Activated B cell treated with CpG ODN at 0.5 μM for 24 hours (primary cell): ENCODE data around the gene CDCP2. TPM values are rescaled to one million over a fixed set of nuclear protein-coding genes. Genes with fewer than 3 reads are reported as not detected.

Source experiments
- ATAC-seq: fragments of 200-7000 bp; cut with Tn5 transposase; one replicate; pipeline ENCODE4 v1.10.0; 2021; ENCODE audit warnings: low read depth, mild to moderate bottlenecking, moderate library complexity
- CTCF ChIA-PET: fragments of 350-600 bp; sonication (Branson Sonifier 250); formaldehyde crosslinking; loops from one replicate; lab custom pipeline; 2021; ENCODE audit warnings: antibody characterized with exemption; lab: Charles Lee
- POLR2A ChIA-PET: fragments of 350-600 bp; sonication (Branson Sonifier 250); formaldehyde crosslinking; loops from one replicate; lab custom pipeline; 2021; ENCODE audit warnings: antibody characterized with exemption; lab: Charles Lee
- DNase-seq: peaks from one replicate; pipeline ENCODE4 v3.0.0; 2022
- H3K27ac Mint-ChIP-seq: one replicate; pipeline ENCODE4 v1.8.0; 2020; ENCODE audit warnings: mixed read lengths
- H3K27me3 Mint-ChIP-seq: one replicate; pipeline ENCODE4 v1.8.0; 2021; ENCODE audit warnings: mixed read lengths
- H3K36me3 Mint-ChIP-seq: one replicate; pipeline ENCODE4 v1.8.0; 2021; ENCODE audit warnings: low read depth, mixed read lengths
- H3K4me1 Mint-ChIP-seq: one replicate; pipeline ENCODE4 v1.8.0; 2021; ENCODE audit warnings: mixed read lengths
- H3K4me3 Mint-ChIP-seq: one replicate; pipeline ENCODE4 v1.8.0; 2020; ENCODE audit warnings: mild to moderate bottlenecking, mixed read lengths
- H3K9me3 Mint-ChIP-seq: one replicate; pipeline ENCODE4 v1.8.0; 2020; ENCODE audit warnings: mixed read lengths
- intact Hi-C: fragments of 100-400 bp; cut with micrococcal nuclease; formaldehyde crosslinking; loops from one replicate; pipeline ENCODE4 v1.15.1; 2024
- total RNA-seq: library from RNA; stranded (reverse); gene quantifications from 2 replicates; pipeline ENCODE4 v1.2.3, GENCODE V29; 2022
- TF ChIP-seq, protein P1 (sequence below): fragments of 200-600 bp; IDR thresholded peaks from one replicate; pipeline ENCODE4 v1.8.0; 2022; ENCODE audit warnings: antibody characterized with exemption, mild to moderate bottlenecking

CDCP2 gene
- total RNA-seq, 1 donor from 2014 or later, result not detected

DNA sequence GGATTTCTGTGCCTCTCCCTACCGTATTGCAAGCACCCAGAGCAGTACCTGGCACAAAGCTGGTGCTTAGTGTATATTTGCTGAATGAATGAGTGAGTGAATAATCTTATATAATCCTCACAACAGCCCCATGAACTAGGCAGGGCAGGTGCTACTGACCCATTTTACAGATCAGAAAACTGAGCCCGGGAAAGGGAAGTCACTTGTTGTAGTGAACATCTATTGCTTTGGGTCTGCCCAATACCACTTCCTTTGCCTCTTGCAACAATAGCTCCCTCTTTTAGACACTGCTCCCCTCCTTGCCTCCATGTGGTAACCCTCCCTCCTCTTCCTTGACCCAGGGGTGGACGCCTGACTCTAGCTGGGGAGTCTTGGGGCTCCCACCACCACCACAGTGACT, 3.1 kb downstream of the CDCP2 start:
- POLR2A ChIA-PET, result no interaction called here

DNA sequence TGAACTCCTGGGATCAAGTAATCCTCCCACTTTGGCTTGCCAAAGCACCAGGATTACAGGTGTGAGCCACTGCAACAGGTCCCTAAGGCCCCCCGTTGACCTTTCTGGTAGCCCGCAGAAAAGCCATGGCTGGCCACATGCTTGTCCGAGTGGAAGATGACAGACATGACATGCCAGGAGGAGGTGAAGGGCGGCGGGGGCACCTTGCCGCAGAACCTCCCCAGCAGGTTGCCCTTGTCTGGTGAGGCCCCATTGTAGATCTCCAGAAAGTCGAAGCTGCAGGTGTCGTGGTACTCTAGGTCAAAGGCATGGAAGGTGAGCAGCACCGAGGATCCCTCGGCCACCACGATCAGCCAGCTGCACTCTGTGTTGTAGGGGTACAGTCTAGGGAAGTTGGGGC, 8.4 kb downstream of the CDCP2 start:
- DNase-seq (no peak), ATAC-seq (no peak)
- no peaks in the 10 kb centered on the region for H3K4me1 Mint-ChIP-seq
- no peak overlapping the region for H3K27ac Mint-ChIP-seq
- no peak overlapping the region for H3K4me3 Mint-ChIP-seq
- TF ChIP-seq, protein P1, sequence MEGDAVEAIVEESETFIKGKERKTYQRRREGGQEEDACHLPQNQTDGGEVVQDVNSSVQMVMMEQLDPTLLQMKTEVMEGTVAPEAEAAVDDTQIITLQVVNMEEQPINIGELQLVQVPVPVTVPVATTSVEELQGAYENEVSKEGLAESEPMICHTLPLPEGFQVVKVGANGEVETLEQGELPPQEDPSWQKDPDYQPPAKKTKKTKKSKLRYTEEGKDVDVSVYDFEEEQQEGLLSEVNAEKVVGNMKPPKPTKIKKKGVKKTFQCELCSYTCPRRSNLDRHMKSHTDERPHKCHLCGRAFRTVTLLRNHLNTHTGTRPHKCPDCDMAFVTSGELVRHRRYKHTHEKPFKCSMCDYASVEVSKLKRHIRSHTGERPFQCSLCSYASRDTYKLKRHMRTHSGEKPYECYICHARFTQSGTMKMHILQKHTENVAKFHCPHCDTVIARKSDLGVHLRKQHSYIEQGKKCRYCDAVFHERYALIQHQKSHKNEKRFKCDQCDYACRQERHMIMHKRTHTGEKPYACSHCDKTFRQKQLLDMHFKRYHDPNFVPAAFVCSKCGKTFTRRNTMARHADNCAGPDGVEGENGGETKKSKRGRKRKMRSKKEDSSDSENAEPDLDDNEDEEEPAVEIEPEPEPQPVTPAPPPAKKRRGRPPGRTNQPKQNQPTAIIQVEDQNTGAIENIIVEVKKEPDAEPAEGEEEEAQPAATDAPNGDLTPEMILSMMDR, result no peak
- intact Hi-C loops, result no loop called here
- H3K27me3 Mint-ChIP-seq, result no peaks in the 10 kb centered on the region
- no peaks in the 10 kb centered on the region for H3K9me3 Mint-ChIP-seq
- ChIA-PET POLR2A (no interaction called here), CTCF (no interaction called here)
- H3K36me3 Mint-ChIP-seq, result no peaks in the 10 kb centered on the region

More for the DNA sequence above, 3.1 kb downstream of the CDCP2 start:
- intact Hi-C loops, result no loop called here
- TF ChIP-seq, protein P1, result no peak
- no peaks in the 10 kb centered on the region for H3K27me3 Mint-ChIP-seq
- no peaks in the 10 kb centered on the region for H3K4me1 Mint-ChIP-seq
- DNase-seq (no peak), ATAC-seq (no peak)
- H3K4me3 Mint-ChIP-seq, result no peak overlapping the region
- no peaks in the 10 kb centered on the region for H3K9me3 Mint-ChIP-seq
- CTCF ChIA-PET, result no interaction called here
- H3K27ac Mint-ChIP-seq, result no peak overlapping the region
- H3K36me3 Mint-ChIP-seq, result no peaks in the 10 kb centered on the region

DNA sequence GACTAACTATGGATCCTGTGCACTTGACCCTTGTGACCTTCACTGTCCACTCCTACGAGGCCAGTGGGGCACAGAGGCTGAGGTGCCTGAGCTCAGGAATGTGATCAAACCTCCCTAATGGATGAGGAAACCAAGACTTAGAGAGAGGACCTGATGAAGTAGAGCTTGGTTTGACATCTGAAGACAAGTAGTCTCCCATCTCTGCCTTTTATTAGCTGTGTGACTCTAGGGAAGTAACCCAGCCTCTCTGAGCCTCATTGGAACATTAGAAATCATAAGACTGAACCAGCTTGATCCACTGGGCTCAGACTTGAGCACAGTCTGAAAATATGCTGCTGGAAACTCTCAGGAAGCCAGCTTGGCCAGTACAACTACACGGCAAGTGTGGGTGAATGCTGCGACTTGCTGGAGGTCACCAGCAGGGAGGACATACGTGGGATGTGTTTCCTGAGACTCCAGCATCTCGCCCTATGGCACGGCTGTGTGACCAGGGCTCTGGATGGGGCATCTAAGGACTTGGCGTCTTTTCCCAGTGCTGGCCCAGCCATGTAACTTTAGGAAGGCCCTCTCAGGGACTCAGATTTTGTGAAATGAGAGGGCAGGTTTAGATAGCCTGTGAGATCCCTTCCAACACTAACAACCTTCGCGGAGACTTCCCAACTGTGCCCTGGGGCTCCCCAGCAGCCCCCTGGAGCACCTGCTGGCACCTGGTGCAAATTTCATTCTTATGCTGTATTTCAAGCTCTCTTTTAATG, 10.5 kb downstream of the CDCP2 start:
- H3K36me3 Mint-ChIP-seq, result no peaks in the 10 kb centered on the region
- H3K4me1 Mint-ChIP-seq, result no peaks in the 10 kb centered on the region
- ChIA-PET POLR2A (no interaction called here), CTCF (no interaction called here)
- no peak overlapping the region for H3K4me3 Mint-ChIP-seq
- no peaks in the 10 kb centered on the region for H3K9me3 Mint-ChIP-seq
- DNase-seq (no peak), ATAC-seq (no peak)
- no peaks in the 10 kb centered on the region for H3K27me3 Mint-ChIP-seq
- H3K27ac Mint-ChIP-seq, result no peak overlapping the region
- TF ChIP-seq, protein P1, result no peak
- intact Hi-C loops, result no loop called here

DNA sequence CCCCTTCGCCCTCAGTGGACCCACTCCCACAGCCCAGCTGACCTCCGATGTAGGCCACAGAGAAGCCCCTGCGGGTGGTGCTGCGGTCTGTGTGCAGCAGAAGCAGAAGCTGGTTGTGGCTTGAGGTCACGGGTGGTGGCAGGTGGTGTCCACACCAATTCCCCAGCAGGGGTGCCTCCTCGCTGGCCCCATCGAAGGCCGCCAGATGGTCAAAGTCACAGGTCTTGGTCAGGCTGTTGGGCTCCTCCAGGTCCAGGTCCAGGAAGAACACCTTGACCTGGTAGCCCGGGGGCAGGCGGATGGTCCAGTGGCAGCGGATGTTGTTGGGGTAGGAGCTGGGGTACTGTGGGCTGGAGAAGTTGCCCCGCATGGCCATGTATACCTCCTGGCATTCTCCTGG, 13.1 kb downstream of the CDCP2 start:
- Mint-ChIP-seq H3K4me1 (no peaks in the 10 kb centered on the region), H3K36me3 (no peaks in the 10 kb centered on the region), H3K9me3 (no peaks in the 10 kb centered on the region), H3K27me3 (no peaks in the 10 kb centered on the region), H3K27ac (no peak overlapping the region), H3K4me3 (no peak overlapping the region)
- ChIA-PET POLR2A (no interaction called here), CTCF (no interaction called here)
- intact Hi-C loops, result no loop called here
- ATAC-seq, result no peak
- TF ChIP-seq, protein P1, result no peak
- DNase-seq, result no peak

DNA sequence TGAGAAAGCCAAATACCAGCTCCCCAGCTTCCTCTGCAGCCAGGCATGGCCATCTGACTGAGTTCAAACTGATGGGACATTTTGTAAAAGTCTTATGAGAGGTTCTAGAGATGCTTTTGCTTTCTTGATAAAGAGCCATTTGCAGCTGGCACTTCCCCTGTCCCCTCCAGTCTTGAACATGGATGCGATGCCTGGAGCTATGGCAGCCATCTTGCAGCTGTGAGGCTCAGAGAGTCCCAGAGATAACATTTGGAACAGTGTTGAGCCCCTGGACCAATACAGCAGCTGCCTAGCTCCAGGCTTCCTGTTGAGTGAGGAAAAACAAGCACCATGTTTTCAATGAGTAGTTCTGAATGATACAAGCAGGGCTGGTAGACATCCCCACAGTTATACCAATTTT, 13.8 kb downstream of the CDCP2 start:
- H3K36me3 Mint-ChIP-seq, result no peaks in the 10 kb centered on the region
- ChIA-PET CTCF (no interaction called here), POLR2A (no interaction called here)
- no peaks in the 10 kb centered on the region for H3K27me3 Mint-ChIP-seq
- H3K4me1 Mint-ChIP-seq, result no peaks in the 10 kb centered on the region
- TF ChIP-seq, protein P1, result no peak
- H3K27ac Mint-ChIP-seq, result no peak overlapping the region
- H3K9me3 Mint-ChIP-seq, result no peaks in the 10 kb centered on the region
- intact Hi-C loops, result no loop called here
- H3K4me3 Mint-ChIP-seq, result no peak overlapping the region
- no peak for DNase-seq
- no peak for ATAC-seq
